NOMO-1 treated with DMSO at 0.1 percent for 48 hours (cell line): ENCODE results near the gene SLC27A4.

Experiments used
- DNase-seq: peaks from one replicate; lab custom pipeline; 2025; ENCODE audit not compliant: unreplicated experiment; lab: John Stamatoyannopoulos, UW

The SLC27A4 gene

DNA sequence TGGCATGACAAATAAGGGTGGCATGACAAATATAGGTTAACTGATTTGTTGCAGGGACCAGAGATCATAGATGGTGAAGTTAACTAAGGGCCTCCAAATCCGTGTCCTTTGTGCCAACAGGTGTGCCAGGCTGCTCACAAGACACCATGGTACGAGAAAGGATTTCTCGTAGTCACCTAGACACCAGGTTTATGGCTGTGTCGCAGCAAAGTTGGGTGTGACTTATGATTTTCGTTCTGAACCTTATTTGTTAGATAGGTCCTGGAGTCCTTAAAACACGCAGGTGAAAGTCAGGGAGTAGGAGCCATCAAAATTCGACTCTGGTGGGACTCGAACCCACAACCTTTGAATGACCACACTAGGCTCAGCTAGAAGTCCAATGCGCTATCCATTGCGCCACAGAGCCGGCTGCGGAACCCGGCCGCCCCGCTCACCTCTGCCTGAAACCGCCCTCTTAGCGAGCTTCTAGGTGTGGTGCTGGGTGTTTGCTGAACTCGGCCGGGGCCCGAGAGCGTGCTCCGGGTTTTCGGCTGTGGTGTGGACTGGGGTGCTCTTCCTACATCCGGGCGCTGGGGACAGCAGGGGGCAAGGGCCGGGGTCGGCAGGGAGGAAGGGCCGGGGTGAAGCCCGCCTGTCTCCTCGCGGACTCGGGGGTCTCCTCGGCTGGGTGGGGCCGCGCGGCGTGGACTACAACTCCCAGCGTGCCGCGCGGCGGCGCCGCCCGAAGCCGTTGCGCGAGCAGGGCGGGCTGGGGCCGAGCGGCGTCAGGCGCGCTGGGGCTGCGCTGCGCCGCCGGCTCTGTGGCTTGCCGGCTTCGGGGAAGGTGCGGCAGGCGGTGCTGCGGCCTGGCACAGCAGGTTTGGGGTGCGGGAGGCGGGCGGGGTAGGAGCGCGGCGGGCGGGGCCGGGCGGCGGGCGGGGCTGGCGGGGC is at the start of gene SLC27A4:
Gene SLC27A4 (plus strand): TSS at position 767 of the 930 bp plus-strand sequence. CDS start 2,606 bp downstream, outside the sequence.
- DNase-seq: peak; percentile 60

DNA sequence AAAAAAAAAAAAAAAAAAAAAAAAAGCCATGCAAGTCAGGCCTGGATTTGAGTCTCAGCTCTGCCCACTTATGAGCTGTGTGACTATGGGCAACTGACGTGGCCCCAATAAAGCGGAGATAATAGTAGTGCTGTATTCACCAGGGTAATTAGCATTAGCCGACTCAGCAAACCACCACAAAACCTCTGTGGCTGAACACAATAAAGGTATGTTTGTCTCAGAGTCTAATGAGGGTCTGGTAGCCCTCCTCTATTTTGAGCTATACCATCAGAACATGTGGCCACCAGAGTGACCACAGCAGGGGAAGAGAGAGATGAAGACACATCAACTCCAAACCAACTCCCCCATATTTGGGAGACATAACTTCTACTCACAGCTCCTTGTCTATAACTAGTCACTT is 48.3 kb upstream of the SLC27A4 start:
- no peak for DNase-seq

DNA sequence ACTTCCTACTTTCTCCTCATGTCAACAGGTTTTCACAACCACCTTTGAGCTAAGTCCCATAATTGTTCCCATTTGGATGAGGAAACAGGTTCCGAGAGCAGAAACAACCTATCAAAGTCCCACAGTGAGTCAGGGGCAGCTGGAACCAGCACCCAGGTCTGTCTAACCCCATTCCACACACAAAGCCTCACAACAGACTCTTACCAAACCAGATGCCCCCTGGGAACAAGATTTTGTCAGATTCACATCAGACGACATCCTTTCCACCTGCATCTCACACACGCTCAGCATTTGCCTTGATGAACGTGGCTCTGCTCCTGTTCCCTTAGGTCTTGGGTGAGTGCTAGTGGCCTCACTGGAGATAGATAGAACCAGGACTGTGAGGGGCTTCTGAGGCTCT is 47.2 kb upstream of the SLC27A4 start:
- DNase-seq: no peak

DNA sequence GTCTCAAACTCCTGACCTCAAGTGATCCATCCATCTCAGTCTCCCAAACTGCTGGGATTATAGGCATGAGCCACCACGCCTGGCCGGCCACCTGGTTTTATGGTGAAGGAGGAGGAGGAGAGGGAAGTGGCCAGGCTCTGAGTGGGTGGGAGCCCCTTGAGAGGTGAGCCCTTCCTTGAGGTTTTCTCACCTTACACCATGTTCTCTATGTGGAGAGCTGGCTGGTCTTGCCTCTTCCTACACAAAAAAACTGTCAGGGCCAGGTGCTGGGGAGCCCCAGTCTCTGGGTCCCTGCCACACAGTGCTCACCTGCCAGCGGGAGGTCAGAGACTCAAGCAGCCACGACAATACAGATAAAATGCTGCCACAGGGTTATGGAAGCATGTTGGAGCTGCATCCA is 46.2 kb upstream of the SLC27A4 start:
- no peak for DNase-seq

DNA sequence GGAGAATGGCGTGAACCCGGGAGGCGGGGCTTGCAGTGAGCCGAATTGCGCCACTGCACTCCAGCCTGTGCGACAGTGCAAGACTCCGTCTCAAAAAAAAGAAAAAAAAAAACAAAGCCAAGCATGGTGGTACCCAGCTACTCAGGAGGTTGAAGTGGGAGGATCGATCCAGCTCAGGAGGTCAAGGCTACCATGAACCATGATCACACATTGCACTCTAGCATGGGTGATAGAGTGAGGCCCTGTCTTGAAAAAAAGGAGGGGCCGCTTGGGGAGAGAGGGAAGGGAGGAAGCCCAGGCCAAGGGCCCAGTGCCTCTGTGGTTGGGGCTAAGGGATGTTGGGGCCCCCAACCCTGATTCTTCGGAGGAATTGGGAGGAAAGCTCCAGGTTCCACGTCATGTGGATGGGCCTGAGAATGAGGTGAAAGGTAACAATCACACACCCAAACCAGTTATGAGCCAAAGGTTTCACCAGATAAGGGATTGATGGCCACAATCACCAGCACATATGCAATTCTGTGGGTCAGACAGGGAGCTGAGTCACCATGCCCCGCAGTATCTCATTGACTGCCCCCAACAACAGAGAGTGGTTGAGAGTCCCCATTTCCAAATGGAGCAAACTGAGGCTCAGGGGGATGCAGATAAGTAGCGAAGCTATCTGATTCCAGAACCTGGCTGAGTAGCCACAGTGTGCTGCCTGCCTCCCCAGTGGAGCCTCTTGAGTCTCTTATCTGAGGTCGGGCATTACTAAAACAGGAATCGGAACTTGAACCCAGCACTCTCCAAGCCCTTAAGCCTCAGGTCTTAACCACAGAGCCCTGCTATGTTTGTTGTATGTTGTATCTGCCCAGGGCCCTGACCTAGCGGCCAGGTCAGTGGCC is 43.7 kb upstream of the SLC27A4 start:
- no peak for DNase-seq

DNA sequence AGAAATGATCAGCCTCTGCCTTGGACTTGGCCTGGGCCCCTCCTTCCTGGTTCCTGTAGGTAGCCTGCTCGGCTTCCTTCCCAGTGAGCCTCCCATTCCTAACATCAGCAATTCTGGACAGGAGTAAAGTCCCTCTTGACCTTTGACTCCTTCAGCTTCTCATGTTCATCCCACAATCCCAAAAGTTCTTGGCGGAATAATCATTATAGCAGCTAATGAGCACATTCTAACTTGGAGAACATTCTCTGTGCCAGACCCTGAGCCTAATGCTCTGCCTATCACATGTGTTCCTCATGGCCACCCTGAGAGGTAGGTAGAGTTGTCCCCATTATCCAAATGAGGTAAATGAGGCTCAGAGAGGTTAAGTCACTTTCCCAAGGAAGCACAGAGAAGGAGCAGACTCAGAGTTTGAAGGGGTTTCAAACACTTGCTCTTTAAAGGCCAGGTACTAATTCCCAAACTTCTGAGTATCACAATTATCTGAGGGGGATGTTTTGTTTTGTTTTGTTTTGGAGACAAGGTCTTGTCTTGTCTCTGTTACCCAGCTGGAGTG is 43.0 kb upstream of the SLC27A4 start:
- DNase-seq: no peak

DNA sequence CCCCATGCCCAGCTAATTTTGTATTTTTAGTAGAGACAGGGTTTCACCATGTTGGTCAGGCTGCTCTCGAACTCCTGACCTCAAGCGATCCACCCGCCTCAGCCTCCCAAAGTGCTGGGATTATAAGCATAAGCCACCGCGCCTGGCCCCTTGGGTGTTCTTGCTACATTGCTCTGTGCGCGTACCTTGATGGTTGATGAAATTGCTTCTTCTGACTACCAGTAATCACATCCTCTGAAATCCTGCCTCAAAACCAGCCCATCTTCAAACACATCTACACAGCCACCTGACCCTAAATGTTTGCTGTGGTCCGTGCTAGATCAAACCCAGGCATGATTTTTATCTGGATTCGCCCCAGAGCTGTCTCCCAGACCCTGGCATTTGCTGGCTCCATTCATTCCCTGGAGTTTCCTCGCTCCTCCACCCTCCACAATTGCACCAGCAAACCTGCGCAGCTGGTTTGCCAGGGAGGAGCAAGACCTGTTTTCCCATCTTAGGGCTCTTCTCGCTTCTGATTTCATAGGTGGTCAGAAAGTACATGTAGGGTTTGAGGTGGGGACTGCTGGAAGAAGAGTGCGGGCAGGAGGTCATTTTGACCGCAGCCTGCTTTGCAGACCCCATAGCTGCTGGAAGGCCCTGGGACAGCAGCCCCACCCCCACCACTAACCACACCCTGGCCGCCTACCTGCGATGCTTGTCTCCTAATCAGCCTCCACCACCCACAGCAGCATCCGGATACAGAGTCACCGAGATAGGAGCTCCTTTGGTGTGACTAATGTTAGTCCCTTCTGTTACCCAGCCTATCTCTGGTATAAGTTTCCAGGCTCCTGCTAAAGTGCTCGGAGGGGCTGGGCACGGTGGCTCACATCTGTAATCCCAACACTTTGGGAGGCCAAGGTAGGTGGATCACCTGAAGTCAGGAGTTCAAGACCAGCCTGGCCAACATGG is 41.5 kb upstream of the SLC27A4 start:
- no peak for DNase-seq

DNA sequence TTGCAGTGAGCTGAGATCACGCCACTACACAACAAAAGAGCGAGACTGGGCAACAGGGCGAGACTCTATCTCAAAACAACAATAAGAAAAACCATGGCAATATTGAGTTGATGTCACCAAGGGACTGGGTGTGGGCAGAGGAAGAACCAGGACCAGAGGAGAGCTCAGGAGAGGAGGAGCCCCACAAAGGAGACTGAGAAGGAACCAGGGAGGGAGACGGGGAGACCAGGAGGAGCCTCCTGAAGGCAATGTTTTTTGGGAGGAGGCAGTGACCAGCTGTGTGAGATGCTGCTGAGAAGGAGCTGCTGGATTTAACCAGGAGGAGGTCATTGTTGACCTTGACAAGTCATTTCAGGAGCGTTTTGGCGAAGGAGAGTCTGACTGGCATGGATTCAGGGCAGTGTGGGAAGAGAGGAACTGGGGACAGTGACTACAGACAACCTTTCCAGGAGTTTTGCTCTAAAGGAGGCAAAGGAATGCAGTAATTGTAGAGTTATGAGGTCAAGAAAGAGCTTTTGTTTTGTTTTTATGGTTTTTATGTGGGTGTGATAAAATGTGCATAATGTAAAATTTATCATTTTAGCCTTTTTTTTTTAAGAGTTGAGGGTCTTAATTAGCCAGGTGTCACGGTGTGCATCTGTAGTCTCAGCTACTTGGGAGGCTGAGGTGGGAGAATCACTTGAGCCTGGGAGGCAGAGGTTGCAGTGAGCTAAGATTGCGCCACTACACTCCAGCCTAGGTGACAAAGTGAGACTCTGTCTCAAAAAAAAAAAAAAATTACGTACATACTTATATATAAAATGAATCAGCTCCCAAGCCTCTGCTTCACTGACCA is 36.0 kb upstream of the SLC27A4 start:
- DNase-seq: no peak

DNA sequence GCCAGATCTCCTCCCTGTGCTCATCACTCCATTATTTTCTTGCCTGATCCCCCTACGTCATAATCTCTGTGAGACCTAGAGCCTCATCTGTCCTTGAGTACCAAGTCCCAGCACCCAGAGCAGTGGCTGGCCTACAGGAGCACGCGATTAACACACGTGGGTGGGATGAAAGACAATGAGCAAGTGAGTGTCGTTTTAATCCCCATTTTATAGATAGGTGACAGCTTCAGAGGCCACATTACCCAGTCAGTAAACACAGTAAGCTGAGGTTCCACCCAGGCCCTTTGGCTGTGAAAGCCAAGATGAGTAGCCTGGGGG is 35.4 kb upstream of the SLC27A4 start:
- no peak for DNase-seq

DNA sequence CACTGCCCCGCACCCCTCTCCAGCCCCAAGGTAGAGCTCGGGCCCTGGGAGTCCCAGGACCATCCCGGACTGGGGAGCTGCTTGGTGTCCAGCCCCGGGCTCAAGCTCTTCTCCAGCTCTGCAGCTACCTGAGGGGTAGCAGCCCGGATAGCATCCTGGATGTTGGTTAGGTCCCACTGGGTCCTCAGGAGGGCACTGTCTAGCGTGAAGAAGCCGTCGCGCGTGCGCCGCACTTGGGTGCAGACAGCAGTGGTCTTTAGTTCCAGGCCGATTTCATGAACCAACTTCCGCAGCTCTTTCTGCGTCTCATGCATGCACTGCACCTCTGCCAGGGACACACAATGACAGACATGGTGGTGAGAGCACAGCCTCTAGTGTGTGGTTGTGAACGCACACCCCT is 30.8 kb upstream of the SLC27A4 start:
- DNase-seq: no peak

DNA sequence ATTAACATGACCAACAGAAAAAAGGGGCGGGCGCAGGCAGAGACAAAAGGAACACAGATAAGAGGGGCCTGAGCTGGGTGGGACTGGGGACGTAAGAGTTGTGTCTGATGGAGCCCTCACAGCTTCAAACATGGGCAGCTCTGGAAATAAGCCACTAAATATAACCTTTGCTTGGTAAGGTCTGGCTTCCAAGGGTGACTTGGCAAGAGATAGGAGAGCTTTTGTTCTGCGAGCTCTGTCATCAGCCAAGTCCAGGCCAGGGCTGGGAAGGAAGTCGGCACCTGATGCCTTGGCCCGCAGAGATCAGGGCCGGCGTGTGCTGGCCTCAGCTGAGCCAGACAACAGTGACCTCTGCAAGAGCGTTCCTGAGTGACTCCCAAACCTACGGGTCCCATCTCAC is 29.9 kb upstream of the SLC27A4 start:
- DNase-seq: no peak

DNA sequence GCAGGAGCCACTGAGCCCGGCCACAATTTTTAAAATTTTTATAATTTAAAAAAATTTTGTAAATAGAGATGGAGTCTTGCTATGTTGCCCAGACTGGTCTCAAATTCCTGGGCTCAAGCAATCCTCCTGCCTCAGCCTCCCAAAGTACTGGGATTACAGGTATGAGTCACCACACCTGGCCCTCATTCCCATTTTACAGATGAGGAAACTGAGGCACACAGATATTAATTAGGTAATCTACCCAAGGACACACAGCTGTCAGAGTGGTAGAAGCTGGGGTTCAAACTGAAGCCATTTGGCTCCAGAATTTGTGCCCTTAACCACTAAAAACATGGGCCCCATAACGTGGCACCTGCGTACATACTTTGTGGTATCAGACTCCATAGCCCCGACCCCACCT is 25.6 kb upstream of the SLC27A4 start:
- DNase-seq: no peak

DNA sequence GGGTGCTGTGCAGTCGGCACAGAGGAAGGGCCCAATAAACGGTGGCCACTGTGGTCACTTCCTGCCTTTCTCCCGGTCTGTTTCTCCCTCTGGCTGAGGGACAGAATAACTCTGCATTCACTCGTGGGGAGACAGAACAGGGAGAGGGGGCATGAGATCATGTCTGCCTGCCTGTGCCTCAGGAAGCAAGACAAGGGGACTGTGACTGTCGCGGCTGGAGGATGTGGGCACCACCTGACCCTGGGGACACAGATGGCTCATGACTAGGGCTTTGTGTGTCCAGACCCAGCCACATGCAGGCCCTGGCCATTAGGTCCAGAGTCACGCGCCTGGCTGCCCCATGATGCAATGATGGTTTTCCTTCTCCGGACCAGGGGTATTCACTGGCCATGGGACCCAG is 23.9 kb upstream of the SLC27A4 start:
- no peak for DNase-seq

DNA sequence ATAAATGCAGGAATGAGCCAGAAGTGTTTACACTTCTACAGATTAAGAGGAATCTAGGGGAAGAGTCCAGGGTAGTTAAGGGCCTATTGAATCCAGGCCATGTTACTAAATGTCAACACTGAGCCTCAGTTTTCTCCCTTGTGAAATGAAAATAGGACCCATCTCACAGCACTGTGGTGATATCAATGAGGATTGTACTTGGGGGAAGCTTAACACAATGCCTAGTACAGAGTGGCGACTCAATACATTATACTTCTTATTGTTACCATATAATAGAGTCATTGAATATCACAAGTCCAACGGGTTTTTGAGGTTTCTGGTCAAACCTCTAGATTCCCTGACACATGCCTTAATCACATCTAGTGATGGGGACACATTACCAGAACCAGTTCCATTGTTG is 22.7 kb upstream of the SLC27A4 start:
- DNase-seq: no peak

DNA sequence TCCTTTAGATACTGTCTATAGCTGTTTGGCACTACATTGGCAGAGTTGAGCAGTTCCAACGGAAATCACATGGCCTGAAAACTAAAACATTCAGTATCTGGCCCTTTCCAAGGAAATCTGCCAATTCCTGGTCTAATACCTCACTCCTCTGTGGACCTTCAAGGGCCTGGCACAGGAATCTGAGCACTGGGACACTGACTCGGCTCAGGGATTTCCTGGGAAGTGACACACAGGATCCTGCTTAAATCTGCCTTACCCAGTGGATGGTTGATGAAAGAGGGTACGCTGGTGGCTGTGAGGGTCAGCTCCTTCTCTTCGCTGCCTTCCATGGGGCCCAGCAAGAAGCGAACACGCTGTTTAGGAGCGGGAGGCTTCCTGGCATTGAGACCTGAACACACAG is 19.0 kb upstream of the SLC27A4 start:
- DNase-seq: no peak

DNA sequence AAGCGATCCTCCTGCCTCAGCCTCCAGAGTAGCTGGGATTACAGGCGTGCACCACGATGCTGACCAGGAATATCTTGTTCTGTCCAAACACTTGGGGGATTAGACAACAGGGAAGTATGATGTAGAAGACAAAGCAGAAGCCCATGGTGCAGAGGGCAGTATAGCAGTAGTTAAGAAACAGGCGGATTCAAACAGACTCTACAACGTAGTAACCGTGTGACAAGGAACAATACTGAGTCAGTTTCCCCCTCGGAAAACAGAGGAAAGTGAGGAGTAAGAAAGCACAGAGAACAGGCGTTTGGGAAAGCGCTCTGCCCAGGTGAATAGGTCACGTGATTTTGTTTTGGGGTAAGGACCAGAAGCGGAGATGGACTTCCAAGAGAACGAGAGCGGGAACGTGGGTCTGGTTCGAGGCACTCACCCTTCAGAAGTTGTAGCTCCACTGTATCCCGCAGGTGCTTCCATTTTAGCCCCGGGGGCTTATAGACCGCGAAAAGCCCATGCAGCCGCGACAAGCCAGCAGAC is 18.4 kb upstream of the SLC27A4 start:
- DNase-seq: no peak

DNA sequence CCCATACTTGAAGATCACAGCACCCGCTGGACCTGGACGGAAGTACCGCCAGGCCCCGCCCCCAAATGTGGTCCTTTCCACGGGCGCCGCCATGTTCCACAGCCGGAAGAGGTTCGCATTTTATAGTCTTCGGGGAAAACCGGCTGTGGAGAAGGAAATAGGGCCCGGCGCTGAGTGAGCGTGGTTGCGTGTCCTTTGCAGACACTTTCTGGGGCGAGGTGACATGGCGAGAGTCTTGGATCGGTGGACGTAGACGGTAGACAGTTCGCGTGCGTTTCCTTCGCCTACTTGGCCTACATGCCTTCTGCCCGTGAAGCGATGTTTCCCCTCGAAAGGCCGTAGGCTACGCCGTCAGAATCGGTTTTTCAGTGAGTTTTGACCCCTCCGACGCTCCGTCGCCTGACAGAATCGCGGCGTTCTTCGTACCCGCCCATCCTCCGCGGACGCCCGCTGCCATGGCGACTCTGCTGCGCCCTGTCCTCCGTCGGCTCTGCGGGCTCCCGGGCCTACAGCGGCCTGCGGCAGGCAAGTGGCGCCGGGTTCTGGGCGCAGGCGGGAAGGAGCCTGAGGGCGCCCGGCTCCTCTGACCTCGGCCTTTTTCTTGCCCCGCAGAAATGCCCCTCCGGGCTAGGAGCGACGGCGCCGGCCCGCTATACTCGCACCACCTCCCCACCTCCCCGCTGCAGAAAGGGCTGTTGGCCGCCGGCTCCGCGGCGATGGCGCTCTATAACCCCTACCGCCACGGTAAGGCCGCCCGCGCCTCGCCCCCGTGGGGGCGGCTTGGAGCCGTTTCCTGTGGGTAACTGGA is 17.7 kb upstream of the SLC27A4 start, which contains the start of the genes COQ4 and TRUB2:
Gene COQ4 (plus strand): TSS at position 436 of the 808 bp plus-strand sequence. CDS start 20 bp downstream, at position 456.
Gene TRUB2 (minus strand): TSS at position 44 of the 808 bp plus-strand sequence. CDS start 39 bp downstream, at position 5.
- peak; percentile 96 for DNase-seq

DNA sequence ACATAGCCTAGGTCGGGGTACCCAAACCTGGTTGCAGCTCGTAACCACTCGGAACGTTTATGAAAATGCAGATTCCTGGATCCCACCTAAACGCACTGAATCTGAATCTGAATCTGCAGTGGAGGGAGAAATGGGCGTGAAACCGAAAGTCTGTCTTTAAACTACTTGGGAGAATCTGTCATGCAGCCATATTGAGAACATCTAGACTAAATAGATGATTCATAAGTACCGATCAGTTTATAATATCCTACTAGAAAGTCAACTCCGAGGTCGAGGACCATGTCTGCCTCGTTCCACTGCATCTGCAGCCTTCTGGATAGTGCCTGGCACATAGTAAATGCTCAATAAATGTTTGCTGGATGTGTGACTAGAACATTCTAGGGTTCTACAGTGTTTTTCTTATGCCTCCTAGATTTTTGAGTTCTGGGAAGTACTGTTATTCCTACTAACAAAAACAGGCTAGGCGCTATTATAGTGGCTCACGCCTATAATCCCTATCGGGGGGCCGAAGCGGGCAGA is 17.1 kb upstream of the SLC27A4 start:
- peak; percentile 17 for DNase-seq
